ENCODE measurements around the gene HAPLN2. TPM values are rescaled to one million over a fixed set of nuclear protein-coding genes. Genes with fewer than 3 reads are reported as not detected.
A peak's percentile ranks its signal among the peaks of the same experiment; 100 is the strongest.

Gene HAPLN2
- total RNA-seq, 4 donors from 2014 or later: 0.79 TPM; not detected in 3

- peak within 1 kb of the TSS; percentile 30 to 68 (median 44) for H3K4me3 ChIP-seq (replicated peaks in 1 of 3)
- no peaks in the 10 kb centered on the region for H3K9me3 ChIP-seq
- 2 to 3% methylated on average over 6 to 26 of the region's 60 CpGs for WGBS, 2 donors
- peaks cover 3 to 23% of the 10 kb centered on the region in 2 donors for H3K36me3 ChIP-seq
- H3K27me3 ChIP-seq: no peaks in the 10 kb centered on the region
- peak; percentile 78 to 83 for DNase-seq
- no peak for TF ChIP-seq CTCF (IDR thresholded peaks at IDR 0.05)
- TF ChIP-seq POLR2A (IDR thresholded peaks at IDR 0.05): peak in 1 of 2 donors; percentile 84
- H3K4me1 ChIP-seq: peaks cover 11 to 12% of the 10 kb centered on the region in 2 donors
- H3K27ac ChIP-seq: peak within 1 kb of the TSS; percentile 64 to 83 (median 72)
- intact Hi-C loops (cut with DNase I): loop anchor here (5.0 kb wide), 1 partner anchor 84 kb away; no protein-coding TSS in a partner anchor
Observed at GRCh38 chr1:156591432-156592157, 27.6 kb upstream of the HAPLN2 start, which contains the start of gene NAXE. TSS of gene NAXE (plus strand) at chr1:156591776. CDS start at chr1:156591805, 29 bp downstream.

GRCh38 chr1:156592158-156592909 lies 26.9 kb upstream of the HAPLN2 start:
- intact Hi-C loops (cut with DNase I): loop anchor here (5.0 kb wide), 1 partner anchor 85 kb away; no protein-coding TSS in a partner anchor
- H3K27me3 ChIP-seq: no peaks in the 10 kb centered on the region
- H3K4me1 ChIP-seq: peaks cover 11 to 12% of the 10 kb centered on the region in 2 donors
- TF ChIP-seq CTCF (IDR thresholded peaks at IDR 0.05) (no peak), POLR2A (IDR thresholded peaks at IDR 0.05) (no peak)
- peak overlapping the region in 2 of 3 donors; percentile 72 to 83 for H3K27ac ChIP-seq
- peaks cover 6 to 23% of the 10 kb centered on the region in 2 donors for H3K36me3 ChIP-seq
- peak overlapping the region; percentile 30 to 68 (median 44) for H3K4me3 ChIP-seq (replicated peaks in 1 of 3)
- no peaks in the 10 kb centered on the region for H3K9me3 ChIP-seq
- no peak for DNase-seq
- 48 to 49% methylated on average over 16 of the region's 16 CpGs for WGBS, 2 donors

- H3K4me3 ChIP-seq (replicated peaks in 1 of 3): no peak overlapping the region
- no peak for TF ChIP-seq CTCF (IDR thresholded peaks at IDR 0.05)
- TF ChIP-seq POLR2A (IDR thresholded peaks at IDR 0.05): no peak
- peaks cover 11 to 12% of the 10 kb centered on the region in 2 donors for H3K4me1 ChIP-seq
- H3K36me3 ChIP-seq: peaks cover 8 to 23% of the 10 kb centered on the region in 2 donors
- no peaks in the 10 kb centered on the region for H3K27me3 ChIP-seq
- intact Hi-C loops (cut with DNase I): loop anchor here (5.0 kb wide), 1 partner anchor 86 kb away; no protein-coding TSS in a partner anchor
- H3K27ac ChIP-seq: no peak overlapping the region
- 79 to 88% methylated on average over 8 of the region's 8 CpGs for WGBS, 2 donors
- no peaks in the 10 kb centered on the region for H3K9me3 ChIP-seq
- DNase-seq: no peak
Observed at GRCh38 chr1:156592910-156593660, 26.1 kb upstream of the HAPLN2 start.

- intact Hi-C loops (cut with DNase I): loop anchor here (5.0 kb wide), 1 partner anchor 86 kb away; no protein-coding TSS in a partner anchor
- TF ChIP-seq POLR2A (IDR thresholded peaks at IDR 0.05) (no peak), CTCF (IDR thresholded peaks at IDR 0.05) (no peak)
- Histone ChIP-seq H3K36me3 (peaks cover 8 to 23% of the 10 kb centered on the region in 2 donors), H3K27ac (no peak overlapping the region), H3K4me1 (peaks cover 11 to 12% of the 10 kb centered on the region in 2 donors), H3K9me3 (no peaks in the 10 kb centered on the region), H3K4me3 (replicated peaks in 1 of 3) (no peak overlapping the region), H3K27me3 (no peaks in the 10 kb centered on the region)
- no peak for DNase-seq
- 91 to 94% methylated on average over 6 to 8 of the region's 8 CpGs for WGBS, 2 donors
Observed at GRCh38 chr1:156593661-156593989, 25.6 kb upstream of the HAPLN2 start.

Measured in thyroid gland (tissue), 4 donors.